ENCODE results near the gene PADI6. TPM values are rescaled to one million over a fixed set of nuclear protein-coding genes. Genes with fewer than 3 reads are reported as not detected.
"Not testable (repeated sequence)": the region's sequence is repeated elsewhere in the genome, so short reads cannot be mapped to it uniquely, and the experiment has no call there.

The PADI6 gene
- not detected for total RNA-seq
- long read RNA-seq = 0 reads

GRCh38 chr1:17371896-17372295 is at the start of gene PADI6:
TSS of gene PADI6 (plus strand) at chr1:17372196. CDS start at chr1:17372246, 50 bp downstream.
- DNase-seq = no peak
- intact Hi-C loops (cut with DNase I, micrococcal nuclease) = no loop called here
- ATAC-seq = no peak

GRCh38 chr1:17328855-17329254 is 43.1 kb upstream of the PADI6 start:
- ATAC-seq (no peak), DNase-seq (no peak)
- intact Hi-C loops (cut with DNase I, micrococcal nuclease) = no loop called here

GRCh38 chr1:17329610-17330009 is 42.4 kb upstream of the PADI6 start:
- no peak for ATAC-seq
- no peak for DNase-seq
- intact Hi-C loops (cut with DNase I, micrococcal nuclease) = no loop called here

GRCh38 chr1:17330856-17331255 is 41.1 kb upstream of the PADI6 start:
- ATAC-seq = no peak
- no peak for DNase-seq
- intact Hi-C loops (cut with DNase I, micrococcal nuclease) = no loop called here

- ATAC-seq (no peak), DNase-seq (no peak)
- intact Hi-C loops (cut with DNase I, micrococcal nuclease) = no loop called here
Observed at GRCh38 chr1:17333081-17333480, 38.9 kb upstream of the PADI6 start.

GRCh38 chr1:17335821-17336710 is 35.9 kb upstream of the PADI6 start:
- intact Hi-C loops (cut with DNase I, micrococcal nuclease) = no loop called here
- ATAC-seq = peak; percentile 85
- DNase-seq = peak; percentile 39 to 82

GRCh38 chr1:17338706-17339493 is 33.1 kb upstream of the PADI6 start:
- no peak for DNase-seq
- intact Hi-C loops (cut with DNase I, micrococcal nuclease) = no loop called here
- ATAC-seq = no peak

GRCh38 chr1:17339521-17339920 is 32.5 kb upstream of the PADI6 start:
- DNase-seq = no peak
- intact Hi-C loops (cut with DNase I, micrococcal nuclease) = no loop called here

GRCh38 chr1:17340358-17340757 is 31.6 kb upstream of the PADI6 start:
- no peak for DNase-seq
- intact Hi-C loops (cut with DNase I, micrococcal nuclease) = no loop called here
- no peak for ATAC-seq

More at GRCh38 chr1:17339521-17339920, 32.5 kb upstream of the PADI6 start:
- ATAC-seq = no peak

GRCh38 chr1:17342014-17342441 is 30.0 kb upstream of the PADI6 start:
- DNase-seq (no peak), ATAC-seq (no peak)
- intact Hi-C loops (cut with DNase I, micrococcal nuclease) = no loop called here

GRCh38 chr1:17345506-17345905 is 26.5 kb upstream of the PADI6 start:
- intact Hi-C loops (cut with DNase I, micrococcal nuclease); ATAC-seq; DNase-seq: not testable (repeated sequence)

- ATAC-seq = no peak
- no peak for DNase-seq
- intact Hi-C loops (cut with DNase I, micrococcal nuclease) = no loop called here
Observed at GRCh38 chr1:17346046-17346789, 25.8 kb upstream of the PADI6 start.

- DNase-seq (no peak), ATAC-seq (no peak)
- intact Hi-C loops (cut with DNase I, micrococcal nuclease) = no loop called here
Observed at GRCh38 chr1:17347769-17348592, 24.0 kb upstream of the PADI6 start.

- ATAC-seq (no peak), DNase-seq (no peak)
- intact Hi-C loops (cut with DNase I, micrococcal nuclease) = no loop called here
Observed at GRCh38 chr1:17348593-17349234, 23.3 kb upstream of the PADI6 start.

GRCh38 chr1:17350083-17350482 is 21.9 kb upstream of the PADI6 start:
- intact Hi-C loops (cut with DNase I, micrococcal nuclease) = no loop called here
- ATAC-seq = no peak
- no peak for DNase-seq

GRCh38 chr1:17350928-17351446 is 21.0 kb upstream of the PADI6 start:
- DNase-seq = no peak
- ATAC-seq = no peak
- intact Hi-C loops (cut with DNase I, micrococcal nuclease) = no loop called here

- no peak for DNase-seq
- no peak for ATAC-seq
Observed at GRCh38 chr1:17351598-17352324, 20.2 kb upstream of the PADI6 start.

More at GRCh38 chr1:17351598-17352324, 20.2 kb upstream of the PADI6 start:
- intact Hi-C loops (cut with DNase I, micrococcal nuclease) = no loop called here

Measured in left colon (tissue), 2 donors.